ENCODE measurements around the gene ZNRF2.
"Not testable (repeated sequence)": the region's sequence is repeated elsewhere in the genome, so short reads cannot be mapped to it uniquely, and the experiment has no call there.

The ZNRF2 gene

DNA sequence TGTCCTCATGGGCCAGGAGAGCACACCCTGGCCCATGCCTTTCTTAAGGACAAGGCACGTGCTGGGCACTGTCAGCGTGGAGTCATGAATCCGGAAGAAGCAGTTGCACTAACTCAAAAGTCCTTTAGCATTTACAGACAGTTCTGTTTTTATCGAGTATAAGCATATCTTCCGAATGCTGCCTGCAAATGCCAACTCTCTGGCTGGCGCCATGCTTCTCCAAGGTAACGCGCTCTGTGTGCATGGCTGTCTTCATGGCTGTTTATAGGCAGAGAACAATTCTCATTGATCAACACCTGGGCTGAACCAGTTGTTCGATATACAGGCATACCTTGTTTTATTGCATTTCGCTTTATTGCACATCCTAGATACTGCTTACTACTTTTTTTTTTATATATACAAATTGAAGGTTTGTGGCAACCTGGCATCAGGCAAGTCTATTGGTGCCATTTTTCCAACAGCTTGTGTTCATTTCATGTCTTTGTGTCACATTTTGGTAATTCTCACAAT is 28.0 kb upstream of the ZNRF2 start:
- intact Hi-C loops (cut with DNase I) = no loop called here
- DNase-seq = no peak

DNA sequence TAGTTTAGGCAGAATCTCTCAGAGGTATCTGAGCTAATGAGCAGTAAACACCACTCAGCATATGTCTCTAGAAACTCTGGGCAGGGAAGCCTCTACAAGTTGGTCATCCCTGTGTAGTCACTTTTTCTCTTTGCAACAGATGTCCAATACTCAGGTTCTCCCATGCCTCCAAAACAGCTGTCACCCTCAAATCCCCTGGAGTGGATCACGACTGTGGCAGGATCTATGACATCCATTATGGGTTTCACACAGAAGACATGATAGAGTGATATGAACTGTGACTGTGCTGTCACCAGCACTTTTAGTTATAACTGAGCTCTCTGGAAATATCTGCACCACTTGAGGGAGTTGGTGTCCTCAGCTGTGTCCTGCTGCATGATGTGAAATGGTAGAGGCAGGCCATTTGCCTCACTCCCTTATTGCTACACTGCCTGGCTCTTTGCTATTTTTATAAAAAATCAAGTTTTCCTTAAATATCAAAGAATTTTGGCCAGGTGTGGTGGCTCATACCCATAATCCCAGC is 24.1 kb upstream of the ZNRF2 start:
- DNase-seq = no peak
- intact Hi-C loops (cut with DNase I) = no loop called here

DNA sequence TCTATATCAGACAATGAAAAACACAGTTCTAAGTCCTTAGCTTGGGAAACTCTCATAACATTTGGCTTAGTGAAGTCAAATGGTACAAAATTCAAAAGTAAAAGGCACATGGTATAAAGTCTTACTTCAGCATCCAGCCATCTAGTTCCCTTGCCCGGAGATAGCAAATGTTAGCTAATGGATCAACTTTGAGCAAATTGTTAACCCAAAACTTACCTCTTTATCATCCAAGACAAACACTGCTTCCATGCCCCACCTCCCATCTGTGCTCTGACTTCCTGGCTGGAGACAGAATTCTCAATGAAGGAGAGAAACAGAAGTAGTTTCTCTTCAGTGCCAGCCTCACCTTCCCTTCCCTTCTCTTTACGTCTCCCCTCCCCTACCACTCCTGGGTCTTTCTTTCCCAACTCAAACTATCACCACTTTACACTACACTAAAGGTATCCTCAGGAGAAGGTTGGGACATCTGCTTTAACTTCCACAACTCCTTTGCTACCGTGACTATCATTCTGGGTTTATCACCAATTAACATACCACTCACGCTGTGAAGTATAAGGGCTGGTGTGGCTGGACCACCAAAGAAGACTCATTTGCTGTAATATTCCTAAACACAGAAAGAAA is 21.2 kb upstream of the ZNRF2 start:
- intact Hi-C loops (cut with DNase I) = no loop called here
- no peak for DNase-seq

DNA sequence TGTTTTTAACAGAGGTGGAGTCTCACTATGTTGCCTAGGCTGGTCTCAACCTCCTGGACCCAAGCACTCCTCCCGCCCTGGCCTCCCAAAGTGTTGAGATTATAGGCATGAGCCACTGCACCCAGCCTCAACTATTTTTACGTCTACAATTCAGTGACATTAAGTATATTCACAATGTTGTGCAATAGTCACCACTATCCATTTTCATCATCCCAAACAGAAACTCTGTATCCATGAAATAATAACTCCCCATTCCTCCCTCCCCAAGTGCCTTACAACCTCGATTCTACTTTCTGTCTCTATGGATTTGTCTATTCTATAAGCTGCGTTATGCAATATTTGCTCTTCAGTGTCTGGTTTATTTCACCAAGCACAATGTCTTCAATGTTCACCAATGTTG is 20.3 kb upstream of the ZNRF2 start:
- DNase-seq = no peak
- intact Hi-C loops (cut with DNase I) = no loop called here

DNA sequence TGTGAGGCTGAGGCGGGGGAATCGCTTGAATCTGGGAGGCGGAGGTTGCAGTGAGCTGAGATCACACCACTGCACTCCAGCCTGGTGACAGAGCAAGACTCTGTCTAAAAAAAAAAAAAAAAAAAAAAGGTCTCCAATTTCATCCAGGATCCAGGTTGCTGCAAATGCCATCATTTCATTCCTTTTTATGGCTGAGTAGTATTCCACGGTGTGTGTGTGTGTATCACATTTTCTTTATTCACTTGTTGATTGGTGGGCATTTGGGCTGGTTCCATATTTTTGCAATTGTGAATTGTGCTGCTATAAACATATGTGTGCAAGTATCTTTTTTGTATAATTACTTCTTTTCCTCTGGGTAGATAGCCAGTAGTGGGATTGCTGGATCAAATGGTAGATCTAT is 19.2 kb upstream of the ZNRF2 start:
- intact Hi-C loops (cut with DNase I); DNase-seq: not testable (repeated sequence)

DNA sequence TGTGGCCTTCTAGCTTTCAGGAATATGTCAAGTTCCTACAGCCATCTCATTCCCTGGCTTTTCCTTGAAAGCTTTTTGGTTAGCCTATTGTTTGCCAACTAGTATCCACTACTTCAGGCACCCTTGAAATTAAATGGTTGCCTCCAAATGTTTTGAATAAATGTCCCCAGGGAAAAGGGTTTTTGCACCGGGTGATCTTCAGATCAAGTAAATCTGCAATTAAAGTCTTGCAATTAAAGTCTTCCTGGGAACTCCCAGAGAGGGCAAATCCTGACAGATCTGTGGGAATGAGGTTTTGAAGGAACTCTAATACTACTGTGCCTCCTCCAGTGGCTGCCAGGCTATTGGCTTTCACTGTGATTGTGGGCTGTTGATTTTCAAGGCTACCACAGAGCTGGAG is 17.7 kb upstream of the ZNRF2 start:
- intact Hi-C loops (cut with DNase I) = no loop called here
- no peak for DNase-seq

DNA sequence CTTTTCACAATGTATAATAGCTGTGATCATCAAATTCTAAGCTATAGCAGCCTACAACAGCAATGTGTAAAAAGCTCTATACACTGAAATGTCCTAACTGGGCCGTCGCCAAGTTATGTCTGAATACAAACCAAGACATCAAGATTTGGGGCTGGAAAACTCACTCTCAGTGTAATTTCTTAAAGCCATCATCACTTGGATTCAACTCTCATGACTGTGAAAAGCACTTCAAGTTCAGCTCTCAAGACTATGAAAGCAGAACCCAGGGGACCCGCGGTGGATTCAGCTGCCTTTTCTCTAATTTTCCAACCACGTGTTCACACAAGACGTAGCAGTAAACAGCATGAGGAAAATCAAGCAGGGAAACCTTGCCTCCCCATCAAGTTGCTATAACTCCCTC is 15.8 kb upstream of the ZNRF2 start:
- DNase-seq = no peak
- intact Hi-C loops (cut with DNase I) = no loop called here

DNA sequence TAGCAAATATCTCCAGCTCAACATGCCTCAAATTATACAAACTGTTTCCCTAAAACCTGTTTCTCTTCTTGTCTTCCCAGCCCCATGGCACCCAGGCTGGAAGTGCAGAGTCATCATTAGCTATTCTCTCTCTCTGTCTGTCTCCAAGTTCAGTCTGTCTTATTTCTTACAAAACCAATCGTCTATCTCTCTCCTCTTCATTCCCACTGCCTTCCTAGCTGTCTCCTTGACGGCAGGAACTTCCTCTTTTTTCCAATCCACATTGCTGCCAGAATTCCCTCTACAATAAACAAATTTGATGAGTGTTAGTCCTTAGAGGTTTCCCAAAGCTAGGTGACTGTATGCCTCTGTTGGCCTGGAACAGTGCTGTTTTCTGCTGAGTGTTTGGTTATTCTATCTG is 14.9 kb upstream of the ZNRF2 start:
- DNase-seq = no peak
- intact Hi-C loops (cut with DNase I) = no loop called here

DNA sequence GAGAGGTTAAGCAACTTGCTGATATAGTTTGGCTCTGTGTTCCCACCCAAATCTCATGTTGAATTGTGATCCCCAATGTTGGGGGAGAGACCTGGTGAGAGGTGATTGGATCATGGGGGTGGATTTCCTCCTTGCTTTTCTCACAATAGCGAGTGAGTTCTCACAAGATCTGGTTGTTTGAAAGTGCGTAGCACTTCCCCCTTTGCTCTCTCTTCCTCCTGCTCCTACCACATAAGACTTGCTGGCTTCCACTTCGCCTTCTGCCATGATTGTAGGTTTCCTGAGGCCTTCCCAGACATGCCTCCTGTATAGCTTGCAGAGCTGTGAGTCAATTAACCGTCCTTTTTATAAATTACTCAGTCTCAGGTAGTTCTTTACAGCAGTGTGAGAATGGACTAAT is 13.5 kb upstream of the ZNRF2 start:
- intact Hi-C loops (cut with DNase I) = no loop called here
- DNase-seq = no peak

DNA sequence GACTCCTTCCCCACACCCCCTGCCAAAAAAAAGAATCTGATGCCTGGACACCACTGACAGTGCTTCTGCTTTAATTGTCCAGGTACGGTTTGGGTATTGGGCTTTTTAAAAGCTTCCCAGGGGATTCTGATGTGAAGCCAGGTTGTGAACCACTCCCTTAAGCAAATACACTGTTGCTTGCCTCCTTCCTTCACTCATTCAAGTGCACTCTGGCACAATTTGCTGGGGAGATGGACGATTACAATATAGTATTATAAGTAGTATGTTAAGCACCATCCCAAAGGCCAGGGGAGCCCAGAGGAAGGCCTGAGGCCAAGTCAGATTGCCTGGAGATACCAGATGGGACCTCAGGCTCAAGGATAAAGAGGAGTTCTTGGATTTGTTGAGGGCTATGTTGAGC is 12.3 kb upstream of the ZNRF2 start:
- intact Hi-C loops (cut with DNase I) = no loop called here
- no peak for DNase-seq

DNA sequence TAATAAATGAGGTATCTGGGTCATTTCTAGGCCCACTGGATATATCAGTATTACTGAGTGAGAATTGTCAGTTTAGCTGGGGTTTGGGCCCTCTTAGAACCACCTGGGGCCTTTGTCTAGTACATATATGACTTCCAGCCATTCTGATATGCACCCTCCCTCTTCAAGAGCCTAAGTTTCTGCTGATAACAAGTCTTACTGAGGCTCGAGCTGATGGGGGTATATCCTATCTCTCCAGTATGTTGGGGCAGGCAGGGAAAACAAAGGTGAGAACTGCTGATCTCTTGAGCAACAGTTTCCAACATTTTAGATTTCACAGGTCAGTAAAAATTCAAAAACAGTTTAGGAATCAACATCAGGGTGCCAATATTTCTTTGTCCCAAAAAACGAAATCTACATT is 10.8 kb upstream of the ZNRF2 start:
- intact Hi-C loops (cut with DNase I) = no loop called here

DNA sequence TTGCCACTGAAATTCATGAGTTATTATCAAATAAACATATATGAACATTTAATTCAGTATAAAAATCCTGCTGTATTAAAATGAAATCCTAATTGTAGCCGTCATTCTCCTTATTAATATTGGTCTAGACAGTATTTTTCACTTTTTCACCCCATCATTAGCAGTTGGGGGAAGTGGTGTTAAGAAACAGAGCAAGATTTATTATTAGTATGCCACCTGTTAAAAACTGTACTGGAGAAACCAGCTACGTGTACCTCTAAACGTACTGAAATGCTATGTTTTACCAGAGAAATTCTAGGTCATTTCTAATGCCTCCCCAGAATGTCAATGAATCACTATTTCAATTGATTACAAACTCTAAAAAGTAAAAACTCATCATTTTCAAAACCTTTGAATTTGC is 9.8 kb upstream of the ZNRF2 start:
- DNase-seq = no peak
- intact Hi-C loops (cut with DNase I) = no loop called here

More for the DNA sequence above, 10.8 kb upstream of the ZNRF2 start:
- DNase-seq = no peak

DNA sequence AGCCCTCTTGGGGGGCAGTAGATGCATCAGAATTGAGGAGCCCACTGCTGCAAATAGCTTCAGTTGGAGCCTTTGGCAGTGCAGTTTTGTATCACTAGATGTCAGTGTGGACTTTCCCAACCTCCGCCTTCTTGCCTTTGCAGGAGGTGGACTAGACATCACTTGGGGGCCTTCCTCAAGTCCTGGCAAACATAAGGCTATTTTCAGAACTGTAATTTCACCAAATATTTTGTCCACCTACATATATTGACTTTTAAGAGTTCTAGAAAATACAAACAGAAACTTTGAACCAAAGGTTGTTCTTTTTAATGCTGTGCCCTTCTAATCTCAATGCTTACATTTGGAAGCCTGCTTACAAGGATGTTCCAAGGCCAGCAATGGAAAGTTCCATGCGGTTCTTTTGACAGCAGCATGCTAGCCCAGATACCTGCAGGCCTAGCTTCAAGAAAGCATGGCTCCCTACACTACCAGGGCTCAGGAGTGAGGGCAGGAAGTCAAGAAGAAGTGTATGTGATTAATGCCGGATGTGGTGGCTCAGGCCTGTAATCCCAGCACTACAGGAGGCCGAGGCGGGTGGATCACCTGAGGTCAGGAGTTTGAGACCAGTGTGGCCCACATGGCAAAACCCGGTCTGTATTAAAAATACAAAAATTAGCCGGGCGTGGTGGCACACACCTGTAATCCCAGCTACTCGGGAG is 8.0 kb upstream of the ZNRF2 start:
- intact Hi-C loops (cut with DNase I) = loop anchor here (1.0 kb wide), 2 partner anchors 137 to 287 kb away; no protein-coding TSS in a partner anchor

DNA sequence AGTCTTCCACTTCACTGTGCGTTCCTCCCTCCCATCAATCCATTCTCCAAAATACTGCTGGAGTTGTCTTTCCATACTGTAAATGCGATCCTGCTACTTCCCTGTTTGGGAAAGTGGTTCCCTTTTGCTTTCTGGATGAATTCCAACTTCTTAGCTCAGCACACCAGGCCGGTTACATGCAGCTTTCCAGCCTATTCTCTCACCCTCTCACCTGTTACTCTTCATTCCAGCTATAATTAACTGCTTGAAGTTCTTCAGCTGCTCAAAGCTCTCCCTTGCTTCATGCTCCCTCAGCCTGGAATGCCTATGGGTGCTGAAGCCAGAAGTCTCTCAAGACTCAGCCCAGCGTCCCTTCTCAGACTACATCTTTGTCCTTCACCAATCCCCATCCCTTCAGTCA is 6.0 kb upstream of the ZNRF2 start:
- DNase-seq = no peak
- intact Hi-C loops (cut with DNase I) = no loop called here

More for the DNA sequence above, 8.0 kb upstream of the ZNRF2 start:
- DNase-seq = peak in 7 of 10 donors; percentile 56 to 90 (median 59)

DNA sequence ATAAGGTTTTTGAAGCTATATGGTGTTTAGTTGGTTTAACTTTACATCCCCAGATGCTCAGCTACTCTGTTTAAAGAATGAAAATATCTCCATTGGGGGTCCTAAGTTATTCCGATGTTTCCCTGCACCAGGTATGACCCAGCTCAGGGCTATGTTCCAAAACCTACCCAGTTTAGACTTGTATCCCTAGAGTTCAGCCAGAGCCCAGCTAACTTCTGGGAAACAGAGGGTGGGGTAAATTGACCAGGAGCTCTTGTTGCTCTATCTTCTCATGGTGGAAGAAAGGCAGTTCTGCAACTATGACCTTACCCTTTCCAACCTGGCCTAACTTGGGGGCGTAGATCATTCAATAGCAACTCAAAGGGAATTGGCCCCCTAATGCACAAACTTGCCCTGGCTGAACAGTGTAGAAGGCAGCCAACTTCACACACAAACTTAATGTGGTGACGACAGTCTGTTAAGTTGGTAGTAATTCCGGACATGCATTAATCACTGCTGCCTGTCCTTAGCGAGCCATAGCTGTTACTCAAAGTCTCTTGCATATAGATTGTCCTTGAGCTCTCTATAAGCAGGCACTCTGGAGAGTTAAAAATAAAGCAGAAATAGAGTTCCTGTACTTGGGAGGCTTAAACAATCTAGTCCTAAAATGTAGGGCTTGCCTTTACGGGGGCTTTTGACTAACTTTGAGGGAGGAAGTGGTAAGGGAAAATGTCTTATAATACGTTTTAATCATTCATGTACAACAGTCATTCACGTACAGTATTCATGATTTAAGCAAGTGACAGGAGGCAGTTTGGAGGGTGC is 5.3 kb upstream of the ZNRF2 start:
- no peak for DNase-seq
- intact Hi-C loops (cut with DNase I) = no loop called here

DNA sequence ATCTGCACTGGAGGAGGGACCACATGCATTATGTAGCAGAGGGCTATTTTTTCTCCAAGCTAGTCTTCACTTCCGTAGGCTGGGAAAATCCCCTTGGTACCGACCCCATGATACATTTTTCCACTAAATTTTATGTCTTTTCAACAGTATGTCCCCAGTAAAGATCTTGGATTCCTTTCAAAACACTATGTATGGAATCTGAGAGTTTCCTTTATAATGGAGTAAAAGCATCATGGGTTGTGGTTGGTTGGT is 4.8 kb upstream of the ZNRF2 start:
- intact Hi-C loops (cut with DNase I) = no loop called here
- DNase-seq = no peak

DNA sequence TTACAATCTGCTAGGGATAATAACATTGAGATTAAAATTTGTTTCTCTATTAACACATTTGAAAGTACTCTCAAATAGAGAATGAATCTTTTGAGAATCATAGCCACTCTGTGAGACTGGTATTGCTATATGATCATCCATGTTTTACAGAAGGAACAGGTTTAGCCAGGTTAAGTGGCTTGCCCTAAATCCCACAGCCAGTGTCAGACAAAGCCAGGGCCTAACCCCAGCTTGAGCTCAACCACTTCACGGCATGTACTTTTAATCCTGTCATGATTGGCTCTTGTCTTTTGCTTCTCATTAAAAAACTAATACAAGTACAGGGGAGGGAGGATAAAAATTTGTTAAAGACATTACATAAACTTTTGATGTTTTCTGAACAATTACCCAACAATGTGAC is 3.8 kb upstream of the ZNRF2 start:
- intact Hi-C loops (cut with DNase I) = no loop called here

DNA sequence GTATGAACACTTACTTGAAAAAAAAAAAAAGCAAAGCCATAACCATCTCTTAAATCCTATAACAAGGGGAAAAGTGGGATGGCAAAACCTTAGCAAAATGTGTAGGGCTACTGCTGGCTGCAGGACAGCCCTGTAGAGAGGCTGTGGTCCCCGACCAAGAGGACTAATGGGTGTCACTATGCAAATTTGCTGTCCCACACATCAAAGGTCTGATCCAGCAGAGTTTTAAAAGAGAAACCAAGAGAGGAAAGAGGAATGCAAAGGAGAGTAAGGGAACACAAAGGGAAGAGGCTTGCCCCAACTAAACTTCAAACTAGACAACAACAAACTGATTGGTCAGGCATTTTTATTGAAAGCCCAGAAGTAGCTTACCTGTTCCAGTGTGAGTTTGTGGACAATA is 3.1 kb upstream of the ZNRF2 start:
- DNase-seq = no peak
- intact Hi-C loops (cut with DNase I) = no loop called here

More for the DNA sequence above, 3.8 kb upstream of the ZNRF2 start:
- DNase-seq = peak in 1 of 10 donors; percentile 60

DNA sequence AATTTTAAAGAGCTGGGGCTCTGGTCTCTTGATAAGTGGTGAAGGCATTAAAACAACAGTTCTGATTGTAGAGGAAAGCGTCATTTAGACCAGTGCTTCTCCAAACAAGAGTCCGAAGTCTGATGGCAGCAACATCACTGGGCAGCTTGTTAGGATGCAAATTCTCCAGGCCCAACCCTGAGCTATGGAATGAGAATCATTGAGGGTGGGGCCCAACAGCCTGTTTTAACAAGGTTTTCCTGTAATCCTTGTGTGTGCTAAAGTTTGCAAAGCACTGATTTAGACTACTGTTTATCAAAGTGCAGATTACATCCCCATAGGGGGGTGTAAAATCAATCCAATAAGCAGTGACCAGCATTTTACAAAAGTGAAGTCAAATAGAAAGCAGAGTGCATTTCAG is 2.6 kb upstream of the ZNRF2 start:
- DNase-seq = no peak
- intact Hi-C loops (cut with DNase I) = no loop called here

DNA sequence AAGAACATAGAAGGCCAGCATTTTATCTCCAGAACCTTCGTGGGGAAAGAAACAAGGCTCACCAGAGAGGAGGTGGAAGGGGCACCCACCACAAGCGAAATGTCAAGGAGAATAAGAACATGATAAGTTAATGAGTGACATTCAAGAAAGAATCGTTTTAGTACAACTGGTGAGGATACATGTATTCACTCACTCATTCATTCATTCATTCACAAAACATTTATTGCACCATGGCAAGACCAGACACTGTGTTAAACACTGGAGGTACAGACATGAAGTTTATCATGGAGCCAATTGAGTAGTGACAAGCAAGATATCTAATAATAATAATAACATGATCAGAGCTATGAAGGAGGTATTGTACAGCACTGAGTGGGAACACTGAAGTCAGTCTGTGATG is 1.7 kb upstream of the ZNRF2 start:
- intact Hi-C loops (cut with DNase I) = no loop called here
- no peak for DNase-seq

DNA sequence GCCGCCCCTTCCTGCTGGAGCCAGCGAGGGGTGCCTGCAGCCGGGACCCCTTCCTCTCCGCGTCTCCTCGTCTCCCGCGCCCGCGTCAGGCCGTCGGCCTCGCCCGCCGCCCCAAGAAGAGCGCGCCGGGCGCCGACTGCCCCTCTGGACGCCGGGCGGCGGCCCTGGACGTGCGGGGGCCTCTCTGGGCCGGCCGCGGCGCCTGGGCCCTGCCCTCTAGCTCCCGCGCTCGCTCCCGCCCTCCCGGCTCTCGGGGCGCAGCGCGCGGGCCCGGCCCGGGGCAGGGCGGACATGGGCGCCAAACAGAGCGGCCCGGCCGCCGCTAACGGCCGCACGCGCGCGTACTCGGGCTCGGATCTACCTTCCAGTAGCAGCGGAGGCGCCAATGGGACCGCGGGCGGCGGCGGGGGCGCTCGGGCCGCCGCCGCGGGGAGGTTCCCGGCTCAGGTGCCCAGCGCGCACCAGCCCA is 704 bp downstream of the ZNRF2 start:
- intact Hi-C loops (cut with DNase I) = loop anchor here (2.0 to 5.0 kb wide), 3 partner anchors 112 to 598 kb away; partner anchors contain the start of gene GGCT
- DNase-seq = peak in 5 of 10 donors; percentile 13 to 81 (median 47)
